Peyer's patch (tissue), 4 donors: ENCODE data around the gene OOSP1. TPM values are rescaled to one million over a fixed set of nuclear protein-coding genes. Genes with fewer than 3 reads are reported as not detected.

Source experiments
- DNase-seq, 3 donors: peaks; one replicate each; pipeline ENCODE4 v3.0.0-alpha.2; 2017 to 2019
- H3K27ac ChIP-seq, 4 donors: fragments of 200-600 bp; sonication (generic); one replicate each; pipeline ENCODE4 v1.5.1; 2016 to 2019
- H3K27me3 ChIP-seq, 2 donors: fragments of 200-600 bp; sonication (generic); one replicate each; pipeline ENCODE4 v1.5.1; 2019
- H3K36me3 ChIP-seq, 3 donors: fragments of 200-600 bp; sonication (generic); one replicate each; pipeline ENCODE4 v1.5.1; 2016 to 2019
- H3K4me1 ChIP-seq, 4 donors: fragments of 200-600 bp; sonication (generic); one replicate each; pipeline ENCODE4 v1.5.1; 2016 to 2019
- H3K4me3 ChIP-seq, 4 donors: fragments of 200-600 bp; sonication (generic); 1 replicate in 3 of 4; 2 replicates in 1 of 4; pipeline ENCODE4 v1.5.1; 2016 to 2019; ENCODE audit warnings: mild to moderate bottlenecking in 1 of 4
- H3K9me3 ChIP-seq, 4 donors: fragments of 200-600 bp; sonication (generic); one replicate each; pipeline ENCODE4 v1.5.1; 2016 to 2019; ENCODE audit warnings: mild to moderate bottlenecking in 1 of 4
- POLR2A ChIP-seq, 2 donors: fragments of 450-650 bp; IDR thresholded peaks; one replicate each; pipeline ENCODE4 v1.5.1; 2017; ENCODE audit warnings: antibody characterized with exemption in 2 of 2, mild to moderate bottlenecking in 2 of 2, moderate library complexity in 2 of 2
- total RNA-seq, 4 donors: library from RNA; depleted of rRNA; stranded (reverse); fragments of >200 nt; gene quantifications; one replicate each; pipeline ENCODE4 v1.1.0, GENCODE V29; 2016
- TF ChIP-seq, protein P1 (sequence below), 6 experiments: fragments of 450-650 bp in 4 of 6; fragments of 200-600 bp in 2 of 6; sonication (generic) in 1 of 6; IDR thresholded peaks; one replicate each; pipeline ENCODE4 v1.5.1; 2017 to 2019; ENCODE audit warnings: antibody characterized with exemption in 6 of 6, mild to moderate bottlenecking in 3 of 6, moderate library complexity in 1 of 6

The OOSP1 gene
- total RNA-seq, result not detected

GRCh38 chr11:59938132-59938531, at the start of gene OOSP1:
Gene OOSP1 (plus strand): TSS chr11:59938432. CDS start chr11:59938455, 23 bp downstream.
- H3K4me3 ChIP-seq, result no peak within 1 kb of the TSS

DNA sequence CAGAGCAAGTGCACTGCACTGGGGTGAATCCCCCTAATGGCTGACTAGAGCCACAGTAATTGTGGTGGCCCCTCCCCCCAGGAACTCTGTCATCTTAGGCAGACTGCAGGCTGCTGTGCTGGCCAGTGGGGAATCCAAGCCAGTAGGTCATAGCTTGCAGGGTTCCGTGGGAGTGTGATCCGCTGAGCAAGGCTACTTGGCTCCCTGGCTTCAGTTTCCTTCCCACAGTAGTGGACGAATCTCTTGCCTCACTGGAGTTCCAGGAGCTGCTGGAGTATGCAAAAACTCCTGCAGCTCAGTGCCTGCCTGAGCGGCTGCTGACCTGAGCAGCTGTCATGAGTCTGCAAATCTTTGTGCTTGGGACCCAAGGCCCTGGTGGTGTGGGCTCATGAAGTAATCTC, 46.5 kb upstream of the OOSP1 start:
- Histone ChIP-seq H3K4me3 (no peak overlapping the region), H3K9me3 (peaks cover 0 to 8% (median 0%) of the 10 kb centered on the region in 4 donors), H3K27ac (no peak overlapping the region), H3K27me3 (no peaks in the 10 kb centered on the region), H3K36me3 (no peaks in the 10 kb centered on the region), H3K4me1 (no peaks in the 10 kb centered on the region)
- TF ChIP-seq POLR2A (IDR thresholded peaks at IDR 0.05), result no peak
- TF ChIP-seq, protein P1, sequence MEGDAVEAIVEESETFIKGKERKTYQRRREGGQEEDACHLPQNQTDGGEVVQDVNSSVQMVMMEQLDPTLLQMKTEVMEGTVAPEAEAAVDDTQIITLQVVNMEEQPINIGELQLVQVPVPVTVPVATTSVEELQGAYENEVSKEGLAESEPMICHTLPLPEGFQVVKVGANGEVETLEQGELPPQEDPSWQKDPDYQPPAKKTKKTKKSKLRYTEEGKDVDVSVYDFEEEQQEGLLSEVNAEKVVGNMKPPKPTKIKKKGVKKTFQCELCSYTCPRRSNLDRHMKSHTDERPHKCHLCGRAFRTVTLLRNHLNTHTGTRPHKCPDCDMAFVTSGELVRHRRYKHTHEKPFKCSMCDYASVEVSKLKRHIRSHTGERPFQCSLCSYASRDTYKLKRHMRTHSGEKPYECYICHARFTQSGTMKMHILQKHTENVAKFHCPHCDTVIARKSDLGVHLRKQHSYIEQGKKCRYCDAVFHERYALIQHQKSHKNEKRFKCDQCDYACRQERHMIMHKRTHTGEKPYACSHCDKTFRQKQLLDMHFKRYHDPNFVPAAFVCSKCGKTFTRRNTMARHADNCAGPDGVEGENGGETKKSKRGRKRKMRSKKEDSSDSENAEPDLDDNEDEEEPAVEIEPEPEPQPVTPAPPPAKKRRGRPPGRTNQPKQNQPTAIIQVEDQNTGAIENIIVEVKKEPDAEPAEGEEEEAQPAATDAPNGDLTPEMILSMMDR (IDR thresholded peaks at IDR 0.05), result no peak
- no peak for DNase-seq

More at GRCh38 chr11:59938132-59938531, at the start of gene OOSP1:
- Histone ChIP-seq H3K9me3 (no peaks in the 10 kb centered on the region), H3K36me3 (no peaks in the 10 kb centered on the region), H3K27me3 (no peaks in the 10 kb centered on the region), H3K27ac (no peak within 1 kb of the TSS), H3K4me1 (no peaks in the 10 kb centered on the region)
- no peak for DNase-seq
- TF ChIP-seq, protein P1 (IDR thresholded peaks at IDR 0.05), result no peak
- TF ChIP-seq POLR2A (IDR thresholded peaks at IDR 0.05), result no peak

GRCh38 chr11:59894616-59895015, 43.6 kb upstream of the OOSP1 start:
- H3K36me3 ChIP-seq, result no peaks in the 10 kb centered on the region
- no peak for DNase-seq
- no peak overlapping the region for H3K4me3 ChIP-seq
- no peaks in the 10 kb centered on the region for H3K9me3 ChIP-seq
- TF ChIP-seq POLR2A (IDR thresholded peaks at IDR 0.05), result no peak
- TF ChIP-seq, protein P1 (IDR thresholded peaks at IDR 0.05), result no peak
- H3K4me1 ChIP-seq, result no peaks in the 10 kb centered on the region
- H3K27ac ChIP-seq, result no peak overlapping the region
- no peaks in the 10 kb centered on the region for H3K27me3 ChIP-seq

DNA sequence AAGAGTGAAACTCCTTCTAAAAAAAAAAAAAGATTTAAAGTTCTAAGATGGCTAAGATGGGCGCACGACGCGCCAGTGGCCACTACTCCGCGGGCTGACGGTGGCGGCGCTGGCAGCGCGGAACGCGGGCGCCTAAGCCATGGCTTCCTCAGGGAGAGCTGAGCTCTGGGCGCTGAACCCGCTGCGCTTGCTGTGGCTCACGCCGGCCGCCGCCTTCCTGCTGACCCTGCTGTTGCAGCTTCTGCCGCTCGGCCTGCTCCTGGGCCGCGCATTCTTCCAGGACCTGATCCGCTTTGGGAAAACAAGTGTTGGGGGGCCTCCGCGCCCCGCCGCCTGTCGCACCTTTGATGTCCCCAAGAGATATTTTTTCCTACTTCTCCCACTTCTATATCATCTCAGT, 40.2 kb upstream of the OOSP1 start:
- Histone ChIP-seq H3K27me3 (no peaks in the 10 kb centered on the region), H3K9me3 (no peaks in the 10 kb centered on the region), H3K36me3 (no peaks in the 10 kb centered on the region), H3K4me3 (no peak overlapping the region), H3K4me1 (no peaks in the 10 kb centered on the region), H3K27ac (no peak overlapping the region)
- no peak for DNase-seq
- TF ChIP-seq, protein P1 (IDR thresholded peaks at IDR 0.05), result no peak
- TF ChIP-seq POLR2A (IDR thresholded peaks at IDR 0.05), result no peak

GRCh38 chr11:59898650-59899049, 39.6 kb upstream of the OOSP1 start:
- Histone ChIP-seq H3K4me3 (no peak overlapping the region), H3K27me3 (no peaks in the 10 kb centered on the region), H3K4me1 (no peaks in the 10 kb centered on the region), H3K36me3 (no peaks in the 10 kb centered on the region), H3K9me3 (no peaks in the 10 kb centered on the region), H3K27ac (no peak overlapping the region)
- TF ChIP-seq, protein P1 (IDR thresholded peaks at IDR 0.05), result no peak
- TF ChIP-seq POLR2A (IDR thresholded peaks at IDR 0.05), result no peak
- DNase-seq, result no peak

GRCh38 chr11:59899532-59899931, 38.7 kb upstream of the OOSP1 start:
- Histone ChIP-seq H3K27me3 (no peaks in the 10 kb centered on the region), H3K4me3 (no peak overlapping the region), H3K4me1 (no peaks in the 10 kb centered on the region), H3K27ac (no peak overlapping the region), H3K36me3 (no peaks in the 10 kb centered on the region), H3K9me3 (no peaks in the 10 kb centered on the region)
- TF ChIP-seq, protein P1 (IDR thresholded peaks at IDR 0.05), result no peak
- TF ChIP-seq POLR2A (IDR thresholded peaks at IDR 0.05), result no peak
- no peak for DNase-seq
